H1 (cell line): ENCODE measurements around the gene RASL10A. TPM values are rescaled to one million over a fixed set of nuclear protein-coding genes. Genes with fewer than 3 reads are reported as not detected.
A peak's percentile ranks its signal among the peaks of the same experiment; 100 is the strongest.

Experiments
- CTCF ChIA-PET: fragments of 300-600 bp; sonication (Branson Sonifier 250); formaldehyde crosslinking; loops from one replicate; lab custom pipeline; 2021; ENCODE audit not compliant: partially characterized antibody; lab: Charles Lee
- POLR2A ChIA-PET: fragments of 300-600 bp; sonication (Branson Sonifier 250); formaldehyde crosslinking; loops from one replicate; lab custom pipeline; 2021; ENCODE audit warnings: inconsistent platforms; ENCODE audit not compliant: partially characterized antibody; lab: Charles Lee
- DNase-seq, 2 experiments: peaks; one replicate each; pipeline versions ENCODE4 v3.0.0 to v3.0.0-alpha.2; 2010 to 2022; ENCODE audit warnings: low spot score in 2 of 2, low read depth in 1 of 2, mixed read lengths in 1 of 2
- FAIRE-seq: peaks from 2 replicates; lab custom pipeline; 2011; peaks lifted over from hg19 to GRCh38; lab: Jason Lieb, UNC
- H2AFZ ChIP-seq: 2 replicates; pipeline ENCODE4 v1.8.1; 2012; ENCODE audit warnings: low read length, inconsistent platforms
- H2AK5ac ChIP-seq: 2 replicates; pipeline ENCODE4 v1.6.1; 2013; ENCODE audit warnings: low read depth, low read length
- H2BK120ac ChIP-seq: replicated peaks from 2 replicates; pipeline ENCODE3; 2013; ENCODE audit warnings: low read depth, low read length, inconsistent platforms
- H2BK12ac ChIP-seq: 2 replicates; pipeline ENCODE4 v1.6.1; 2013; ENCODE audit warnings: low read depth, low read length
- H2BK15ac ChIP-seq: 2 replicates; pipeline ENCODE4 v1.6.1; 2013; ENCODE audit warnings: low read length
- H2BK20ac ChIP-seq: 2 replicates; pipeline ENCODE4 v1.6.1; 2013; ENCODE audit warnings: low read length
- H2BK5ac ChIP-seq: 2 replicates; pipeline ENCODE4 v1.6.1; 2013; ENCODE audit warnings: low read depth, low read length
- H3K14ac ChIP-seq: 2 replicates; pipeline ENCODE4 v1.6.1; 2013; ENCODE audit warnings: inconsistent platforms; ENCODE audit not compliant: insufficient read length
- H3K18ac ChIP-seq: 2 replicates; pipeline ENCODE4 v1.6.1; 2013; ENCODE audit warnings: low read length; ENCODE audit errors: extremely low read depth
- H3K23ac ChIP-seq: 2 replicates; pipeline ENCODE4 v1.6.1; 2013; ENCODE audit warnings: inconsistent platforms; ENCODE audit not compliant: insufficient read length
- H3K23me2 ChIP-seq: 2 replicates; pipeline ENCODE4 v1.6.1; 2013; ENCODE audit warnings: low read depth, low read length
- H3K27ac ChIP-seq: 2 replicates; pipeline ENCODE4 v1.6.1; 2011; ENCODE audit warnings: low read depth, low read length, inconsistent platforms
- H3K27me3 ChIP-seq, 4 experiments: replicated peaks in 1 of 4; 1 replicate in 1 of 4; 2 replicates in 3 of 4; pipeline versions ENCODE4 v1.6.1 to v1.8.1; 2011 to 2013; ENCODE audit warnings: low read length in 3 of 4, mild to moderate bottlenecking in 3 of 4, inconsistent platforms in 2 of 4, mixed read lengths in 2 of 4, moderate library complexity in 1 of 4; ENCODE audit not compliant: control insufficient read depth in 3 of 4, insufficient read depth in 3 of 4; ENCODE audit errors: extremely low read depth in 1 of 4
- H3K36me3 ChIP-seq, 4 experiments: 2 replicates each; pipeline versions ENCODE4 v1.6.1 to v1.8.1; 2011 to 2013; ENCODE audit warnings: mild to moderate bottlenecking in 4 of 4, low read length in 3 of 4, moderate library complexity in 2 of 4, control low read depth in 1 of 4, inconsistent platforms in 1 of 4; ENCODE audit not compliant: insufficient read depth in 4 of 4, control insufficient read depth in 2 of 4
- H3K4ac ChIP-seq: replicated peaks from 2 replicates; pipeline ENCODE3; 2013; ENCODE audit warnings: low read length, low read depth, mixed read lengths, inconsistent platforms; ENCODE audit not compliant: insufficient read length
- H3K4me1 ChIP-seq, 4 experiments: replicated peaks in 1 of 4; 1 replicate in 1 of 4; 2 replicates in 3 of 4; pipeline versions ENCODE4 v1.6.1 to v1.8.1; 2011 to 2013; ENCODE audit warnings: low read length in 3 of 4, inconsistent platforms in 2 of 4, mixed read lengths in 1 of 4; ENCODE audit not compliant: insufficient read depth in 4 of 4, control insufficient read depth in 3 of 4
- H3K4me2 ChIP-seq, 2 experiments: 2 replicates each; pipeline versions ENCODE4 v1.6.1 to v1.8.1; 2011 to 2013; ENCODE audit warnings: low read depth in 2 of 2, low read length in 2 of 2, control low read depth in 1 of 2, inconsistent platforms in 1 of 2, mild to moderate bottlenecking in 1 of 2; ENCODE audit not compliant: insufficient read depth in 1 of 2
- H3K4me3 ChIP-seq, 4 experiments: fragments of 200-600, 300-600 bp in 1 of 4; sonication (generic), shearing (Covaris generic), sonication (Bioruptor Twin) in 1 of 4; 2 replicates each; pipeline versions ENCODE4 v1.5.1 to v1.8.1; 2011 to 2016; ENCODE audit warnings: low read length in 4 of 4, low read depth in 3 of 4, control low read depth in 2 of 4, inconsistent platforms in 2 of 4, mild to moderate bottlenecking in 2 of 4, mixed read lengths in 1 of 4, moderate library complexity in 1 of 4; ENCODE audit not compliant: insufficient read depth in 2 of 4; ENCODE audit errors: extremely low read depth in 1 of 4
- H3K56ac ChIP-seq: replicated peaks from 2 replicates; pipeline ENCODE3; 2013; ENCODE audit warnings: low read depth, mild to moderate bottlenecking, mixed read lengths, low read length, inconsistent platforms; ENCODE audit not compliant: insufficient read length
- H3K79me1 ChIP-seq: 2 replicates; pipeline ENCODE4 v1.6.1; 2013; ENCODE audit warnings: low read depth, low read length, control low read depth
- H3K79me2 ChIP-seq, 2 experiments: 2 replicates each; pipeline versions ENCODE4 v1.6.1 to v1.8.1; 2012 to 2013; ENCODE audit warnings: low read length in 2 of 2, mild to moderate bottlenecking in 2 of 2, inconsistent platforms in 1 of 2; ENCODE audit not compliant: insufficient read depth in 2 of 2, control insufficient read depth in 1 of 2
- H3K9ac ChIP-seq, 4 experiments: replicated peaks in 1 of 4; 1 replicate in 1 of 4; 2 replicates in 3 of 4; pipeline versions ENCODE4 v1.6.1 to v1.8.1; 2011 to 2013; ENCODE audit warnings: low read depth in 3 of 4, low read length in 3 of 4, control low read depth in 2 of 4, mild to moderate bottlenecking in 2 of 4, moderate library complexity in 2 of 4, inconsistent platforms in 1 of 4; ENCODE audit errors: extremely low read depth in 1 of 4
- H3K9me3 ChIP-seq, 2 experiments: 2 replicates each; pipeline versions ENCODE4 v1.6.1 to v1.8.1; 2012 to 2013; ENCODE audit warnings: mild to moderate bottlenecking in 2 of 2, moderate library complexity in 2 of 2, control low read depth in 1 of 2, inconsistent platforms in 1 of 2, low read depth in 1 of 2, low read length in 1 of 2, mixed read lengths in 1 of 2; ENCODE audit not compliant: insufficient read depth in 2 of 2
- H4K20me1 ChIP-seq, 2 experiments: replicated peaks in 1 of 2; 2 replicates each; pipeline versions ENCODE3 to v1.8.1; 2011 to 2013; ENCODE audit warnings: inconsistent platforms in 2 of 2, low read length in 2 of 2, mild to moderate bottlenecking in 1 of 2; ENCODE audit not compliant: insufficient read depth in 2 of 2, control insufficient read depth in 1 of 2
- H4K5ac ChIP-seq: 2 replicates; pipeline ENCODE4 v1.6.1; 2013; ENCODE audit warnings: low read length, low read depth, mixed read lengths, inconsistent platforms; ENCODE audit not compliant: insufficient read length
- H4K8ac ChIP-seq: 2 replicates; pipeline ENCODE4 v1.8.0; 2013; ENCODE audit warnings: mild to moderate bottlenecking, moderate library complexity, low read length, inconsistent platforms; ENCODE audit not compliant: insufficient read depth; ENCODE audit errors: extremely low read depth
- H4K91ac ChIP-seq: replicated peaks from 2 replicates; pipeline ENCODE3; 2013; ENCODE audit warnings: low read length, mixed read lengths, inconsistent platforms; ENCODE audit not compliant: insufficient read length
- ASH2L ChIP-seq: fragments of 200-600, 300-600 bp; sonication (generic); IDR thresholded peaks from one replicate; pipeline ENCODE4 v1.7.1; 2017; ENCODE audit warnings: low read length
- BACH1 ChIP-seq: IDR thresholded peaks from 2 replicates; pipeline ENCODE4 v1.6.1; 2012; ENCODE audit warnings: low read length, improper control_type of control experiment
- CHD2 ChIP-seq: IDR thresholded peaks from 2 replicates; pipeline ENCODE4 v1.6.1; 2012; ENCODE audit warnings: low read length, improper control_type of control experiment
- EP300 ChIP-seq, 2 experiments: IDR thresholded peaks; 1 replicate in 1 of 2; 2 replicates in 1 of 2; pipeline ENCODE4 v1.6.1; 2011 to 2012; ENCODE audit warnings: low read depth in 2 of 2, low read length in 2 of 2, mild to moderate bottlenecking in 2 of 2, borderline replicate concordance in 1 of 2, inconsistent platforms in 1 of 2, moderate library complexity in 1 of 2
- EZH2 ChIP-seq: fragments of 200-600 bp; sonication (generic); IDR thresholded peaks from 2 replicates; pipeline ENCODE4 v1.7.1; 2012; ENCODE audit warnings: low read depth, mild to moderate bottlenecking, moderate library complexity, low read length, inconsistent platforms; ENCODE audit not compliant: severe bottlenecking
- GTF2F1 ChIP-seq: IDR thresholded peaks from 2 replicates; pipeline ENCODE4 v1.6.1; 2012; ENCODE audit warnings: low read depth, low read length, improper control_type of control experiment, borderline replicate concordance
- MAFK ChIP-seq: IDR thresholded peaks from 2 replicates; pipeline ENCODE4 v1.6.1; 2012; ENCODE audit warnings: low read depth, mild to moderate bottlenecking, improper control_type of control experiment, low read length
- POLR2A ChIP-seq, 2 experiments: IDR thresholded peaks; 1 replicate in 1 of 2; 2 replicates in 1 of 2; pipeline ENCODE4 v1.6.1; 2011; ENCODE audit warnings: low read depth in 2 of 2, low read length in 2 of 2, mild to moderate bottlenecking in 2 of 2; ENCODE audit errors: control extremely low read depth in 1 of 2
- RAD21 ChIP-seq, 2 experiments: IDR thresholded peaks in 1 of 2; conservative IDR thresholded peaks in 1 of 2; 2 replicates each; pipeline ENCODE4 v1.6.1; 2011; ENCODE audit warnings: low read depth in 2 of 2, low read length in 2 of 2, improper control_type of control experiment in 1 of 2, inconsistent platforms in 1 of 2, mild to moderate bottlenecking in 1 of 2, moderate library complexity in 1 of 2
- SIRT6 ChIP-seq: IDR thresholded peaks from one replicate; pipeline ENCODE4 v1.7.1; 2012; ENCODE audit warnings: low read length, inconsistent platforms
- SP2 ChIP-seq: IDR thresholded peaks from 2 replicates; pipeline ENCODE4 v1.6.1; 2012; ENCODE audit warnings: mild to moderate bottlenecking, low read length, inconsistent platforms
- SRF ChIP-seq: IDR thresholded peaks from 2 replicates; pipeline ENCODE4 v1.6.1; 2011; ENCODE audit warnings: mild to moderate bottlenecking, low read depth, low read length, moderate library complexity
- WGBS, 2 experiments: shearing (Covaris generic) in 1 of 2; methylation state at CpG; one replicate each; pipeline versions ENCODE4 v1.1.6 to v1.1.7; 2013 to 2015; ENCODE audit warnings: low lambda C conversion rate in 2 of 2, mixed read lengths in 2 of 2, inconsistent platforms in 1 of 2, low coverage in 1 of 2, missing lambda C conversion rate in 1 of 2; ENCODE audit not compliant: insufficient replicate concordance in 2 of 2, insufficient coverage in 1 of 2, insufficient read length in 1 of 2; ENCODE audit errors: extremely low coverage in 1 of 2, missing lambda C conversion rate in 1 of 2; 5-methylcytosine and 5-hydroxymethylcytosine counted together
- polyA plus RNA-seq, 7 experiments: library from polyadenylated mRNA; depleted of rRNA in 3 of 7; stranded (reverse) in 5 of 7; unstranded in 2 of 7; fragments of >200 nt in 5 of 7; fragments of 200-250 nt in 2 of 7; gene quantifications; 1 replicate in 5 of 7; 2 replicates in 1 of 7; 4 replicates in 1 of 7; pipeline versions ENCODE4 v1.2.1 to v1.2.3, GENCODE V29; 2011 to 2013; ENCODE audit warnings: missing spikeins in 2 of 7, mixed read lengths in 2 of 7
- total RNA-seq: library from RNA; stranded (reverse); fragmentation: NEBNext Ultra II Directional; extraction: Animal tissue kit (Norgen Biotek cat#: 25700); gene quantifications from 2 replicates; pipeline ENCODE4 v1.2.1, GENCODE V29; 2021

RASL10A gene
- total and polyA plus RNA-seq, 2 of the 8 experiments (the other 6 are each of a cell fraction or from before 2014, with no cell fraction given): 1.1 to 1.5 TPM

GRCh38 chr22:29310065-29310862, 5.2 kb downstream of the RASL10A start:
- Histone ChIP-seq H4K20me1 (peaks cover 6 to 14% of the 10 kb centered on the region in 2 experiments), H3K56ac (no peak overlapping the region), H3K4me1 (peaks cover 0 to 22% (median 13%) of the 10 kb centered on the region in 4 experiments; a peak in 6 of 7 replicates), H3K14ac (no peak overlapping the region), H4K8ac (no peak overlapping the region), H3K9me3 (peaks cover 3 to 7% of the 10 kb centered on the region in 2 experiments; a peak in 3 of 4 replicates), H4K5ac (no peak overlapping the region), H3K27me3 (peaks cover 21 to 33% (median 24%) of the 10 kb centered on the region in 4 experiments), H3K23ac (no peak overlapping the region), H3K23me2 (peaks cover 12% of the 10 kb centered on the region; the same call in 1 of the 2 replicates), H3K27ac (no peak overlapping the region; the same call in none of the 2 replicates), H3K18ac (peak overlapping the region; percentile 24; the same call in 1 of the 2 replicates), H3K79me1 (no peaks in the 10 kb centered on the region), H3K4ac (no peak overlapping the region), H3K4me2 (no peak overlapping the region), H2BK12ac (no peak overlapping the region), H2BK20ac (no peak overlapping the region), H3K9ac (no peak overlapping the region; a peak in 2 of 7 replicates), H2BK15ac (peak overlapping the region; percentile 29; the same call in 1 of the 2 replicates), H2BK120ac (no peak overlapping the region), H2BK5ac (peak overlapping the region; percentile 52; the same call in 1 of the 2 replicates), H3K36me3 (peaks cover 0 to 12% (median 0%) of the 10 kb centered on the region in 4 experiments; a peak in 1 of 8 replicates), H3K79me2 (no peaks in the 10 kb centered on the region), H4K91ac (no peak overlapping the region), H2AFZ (no peak overlapping the region), H3K4me3 (no peak overlapping the region), H2AK5ac (peak overlapping the region; percentile 65; the same call in 1 of the 2 replicates)
- peak in 1 of 2 experiments; percentile 57 for DNase-seq
- WGBS, 2 experiments: 90% methylated on average over 12 of the region's 28 CpGs; no CpG with 5 or more reads in 1 of the 2 experiments
- CTCF ChIA-PET: interaction anchor here (1.1 to 4.1 kb wide), 6 partner anchors 7 to 65 kb away, joined by 3 to 41 read pairs (median 4); no protein-coding TSS in a partner anchor
- FAIRE-seq: no peak
- POLR2A ChIA-PET: interaction anchor here (1.1 to 4.4 kb wide), 6 partner anchors 8 to 42 kb away, joined by 3 to 44 read pairs (median 6); partner anchors contain the start of gene EWSR1
- TF ChIP-seq EP300 (IDR thresholded peaks at IDR 0.05; ENCODE audit: borderline replicate concordance in 1 of 2, low read depth in 2 of 2, low read length in 2 of 2) (no peak), SIRT6 (no peak), POLR2A (IDR thresholded peaks at IDR 0.05; ENCODE audit: control extremely low read depth in 1 of 2, low read depth in 2 of 2, low read length in 2 of 2) (no peak), ASH2L (no peak), GTF2F1 (no peak), RAD21 (IDR thresholded peaks at IDR 0.05 in 1 of 2, conservative IDR thresholded peaks at IDR 0.05 in 1 of 2; ENCODE audit: low read depth in 2 of 2, low read length in 2 of 2) (no peak), SP2 (no peak), EZH2 (no peak), BACH1 (no peak), MAFK (no peak), SRF (no peak), CHD2 (no peak)
